NCI-H2171 (cell line): ENCODE results near the gene TMEM183A.
"Not testable (repeated sequence)": the region's sequence is repeated elsewhere in the genome, so short reads cannot be mapped to it uniquely, and the experiment has no call there.

Source experiments
- DNase-seq: peaks from one replicate; lab custom pipeline; 2025; lab: John Stamatoyannopoulos, UW

Gene TMEM183A

DNA sequence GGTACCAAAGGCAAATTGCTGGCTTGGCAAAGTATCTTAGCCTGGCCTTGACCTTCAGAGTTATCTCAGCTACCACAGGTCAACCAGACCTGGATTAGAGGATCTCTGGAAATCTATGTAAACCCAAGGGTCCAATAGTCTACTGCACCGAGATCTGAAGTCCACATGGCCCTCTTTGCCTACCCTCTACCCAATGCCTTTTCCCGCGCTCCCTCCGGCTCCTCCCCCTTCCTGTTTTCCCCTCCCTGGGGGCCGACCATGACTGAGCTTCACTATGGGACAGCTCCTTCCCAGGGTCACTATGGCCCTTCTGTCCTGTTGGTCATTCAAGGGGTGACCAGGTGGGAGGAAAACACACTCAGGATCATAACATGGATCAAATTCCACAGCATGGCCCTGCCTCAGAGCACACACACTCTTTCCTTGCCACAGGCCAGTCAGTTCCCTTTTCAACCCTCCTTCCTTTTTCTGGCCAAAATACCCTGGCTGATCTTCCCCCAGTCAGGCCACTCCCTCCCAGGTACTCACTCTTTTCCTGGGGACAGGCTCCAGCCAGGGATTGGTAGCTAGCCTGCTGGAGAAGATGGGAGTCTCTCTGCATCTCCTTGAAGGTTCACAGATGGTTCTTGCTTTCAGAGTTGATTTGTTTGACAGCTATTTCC is 19.1 kb upstream of the TMEM183A start:
- DNase-seq = no peak

DNA sequence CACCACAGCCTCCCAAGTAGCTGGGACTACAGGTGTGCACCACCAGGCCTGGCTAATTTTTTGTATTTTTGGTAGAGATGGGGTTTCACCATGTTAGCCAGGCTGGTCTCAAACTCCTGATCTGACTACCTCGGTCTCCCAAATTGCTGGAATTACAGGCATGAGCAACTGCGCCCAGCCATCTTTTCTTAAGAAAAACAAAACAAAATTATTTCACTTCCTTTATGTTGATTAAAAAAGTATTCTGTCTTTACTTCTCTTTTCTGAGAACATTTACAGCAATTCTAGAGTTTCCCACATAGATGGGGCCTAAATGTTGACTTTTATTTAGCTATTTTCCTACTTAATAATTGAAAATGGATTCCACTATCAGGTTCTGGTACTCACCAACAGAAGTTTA is 17.3 kb upstream of the TMEM183A start:
- DNase-seq = no peak

DNA sequence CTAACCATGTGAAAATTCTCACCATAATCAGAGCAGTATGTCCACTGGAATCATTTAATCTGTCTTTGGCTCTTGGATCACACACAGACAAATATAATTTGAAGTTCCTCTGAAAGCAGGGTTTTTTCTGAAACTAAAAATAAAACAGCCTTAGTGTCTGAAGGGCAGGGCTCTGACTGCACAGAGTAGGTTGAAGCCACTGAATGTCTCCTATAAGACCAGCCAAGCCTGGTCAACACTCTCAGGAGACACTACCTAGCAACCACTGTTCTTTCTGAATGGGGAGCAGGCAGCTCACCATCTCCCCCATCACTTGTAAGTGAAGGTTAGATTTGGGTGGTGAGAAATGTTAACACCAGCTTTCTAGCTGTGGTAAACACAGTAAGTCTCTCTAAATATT is 16.1 kb upstream of the TMEM183A start:
- DNase-seq = no peak

DNA sequence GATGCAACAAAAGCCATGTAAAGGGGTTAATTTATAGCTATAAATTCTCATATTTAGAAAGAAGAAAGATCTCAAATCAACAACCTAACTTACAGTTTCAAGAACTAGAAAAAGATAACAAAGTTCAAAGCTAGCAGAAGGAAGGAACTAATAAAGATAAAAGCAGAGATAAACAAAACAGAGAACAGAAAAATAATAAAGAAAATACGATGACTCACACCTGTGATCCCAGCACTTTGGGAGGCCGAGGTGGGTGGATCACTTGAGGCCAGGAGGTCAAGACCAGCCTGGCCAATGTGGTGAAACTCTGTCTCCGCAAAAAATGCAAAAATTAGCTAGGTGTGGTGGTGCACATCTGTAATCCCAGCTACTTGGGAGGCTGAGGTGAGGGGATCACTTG is 12.4 kb upstream of the TMEM183A start:
- no peak for DNase-seq

DNA sequence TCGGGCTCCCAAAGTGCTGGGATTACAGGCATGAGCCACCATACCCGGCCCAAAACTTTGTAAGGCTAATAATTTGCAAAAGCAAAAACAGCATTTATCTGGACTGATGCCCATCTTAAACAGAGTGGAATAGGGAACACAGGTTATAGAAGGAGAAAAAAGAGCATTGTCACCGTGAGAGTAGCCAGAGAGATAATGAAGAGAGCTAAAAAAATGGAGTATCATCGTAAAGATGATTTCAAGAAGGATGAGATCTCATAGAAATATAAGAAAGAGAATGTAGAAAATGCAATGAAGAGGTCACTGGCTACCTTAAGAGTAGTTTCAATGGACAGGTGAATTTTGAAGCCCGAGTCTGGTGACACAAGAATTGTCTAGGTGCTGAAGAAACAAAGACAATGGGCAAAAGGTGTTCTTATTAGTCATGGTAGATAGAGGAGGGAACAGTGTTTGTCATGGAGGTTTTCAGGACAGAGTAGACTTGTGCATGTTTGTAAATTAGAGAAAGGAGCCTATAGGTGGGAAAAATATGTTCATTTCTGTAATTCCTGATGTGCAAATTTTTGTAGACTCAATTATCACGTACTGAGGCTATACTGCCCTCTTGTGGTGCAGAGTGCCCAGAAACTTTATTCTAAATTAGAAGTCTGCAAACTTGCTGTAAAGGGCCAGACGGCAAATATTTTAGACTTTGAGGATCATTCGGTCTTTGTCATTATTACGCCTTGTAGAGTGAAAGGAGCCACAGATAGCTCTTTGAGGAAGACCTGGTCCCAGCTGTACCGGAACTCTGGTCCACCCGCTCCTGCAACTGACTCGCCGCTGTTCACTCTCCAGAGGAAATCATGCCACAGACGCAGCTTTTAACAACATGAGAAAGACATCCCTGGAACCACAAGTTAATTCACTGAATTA is 8.1 kb upstream of the TMEM183A start:
- peak; percentile 36 for DNase-seq

DNA sequence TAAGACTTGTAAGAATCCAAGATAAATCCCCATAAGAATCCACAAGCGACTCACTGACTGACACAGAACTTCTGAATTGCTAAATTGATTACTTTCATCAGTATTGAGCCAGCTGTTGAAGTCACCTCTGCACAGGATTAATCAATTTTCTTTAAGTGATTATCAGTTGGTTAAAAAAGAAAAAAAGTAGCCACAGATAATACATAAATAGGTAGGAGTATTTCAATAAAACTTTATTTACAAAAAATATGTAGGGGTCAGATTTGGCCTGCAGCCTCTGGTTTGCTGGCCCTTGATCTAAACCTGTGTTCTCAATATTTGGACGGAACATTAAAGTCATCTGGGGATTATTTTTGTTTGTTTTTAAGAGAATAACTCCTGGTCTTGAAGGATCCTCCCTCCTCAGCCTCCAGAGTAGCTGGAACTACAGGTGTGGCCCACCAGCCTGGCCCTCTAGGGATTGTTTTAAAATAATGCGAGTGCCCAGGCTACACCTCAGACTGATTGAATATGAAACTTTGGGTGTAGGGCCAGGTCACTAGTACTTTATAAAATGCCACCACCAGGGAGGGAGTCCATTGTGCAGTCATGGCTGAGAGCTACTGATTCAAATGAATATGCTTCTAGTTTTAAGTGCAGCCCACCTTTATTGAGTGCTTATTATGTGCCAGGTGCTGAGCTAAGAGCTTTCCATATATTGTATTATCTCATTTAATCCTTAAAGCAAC is 6.8 kb upstream of the TMEM183A start:
- DNase-seq = no peak

DNA sequence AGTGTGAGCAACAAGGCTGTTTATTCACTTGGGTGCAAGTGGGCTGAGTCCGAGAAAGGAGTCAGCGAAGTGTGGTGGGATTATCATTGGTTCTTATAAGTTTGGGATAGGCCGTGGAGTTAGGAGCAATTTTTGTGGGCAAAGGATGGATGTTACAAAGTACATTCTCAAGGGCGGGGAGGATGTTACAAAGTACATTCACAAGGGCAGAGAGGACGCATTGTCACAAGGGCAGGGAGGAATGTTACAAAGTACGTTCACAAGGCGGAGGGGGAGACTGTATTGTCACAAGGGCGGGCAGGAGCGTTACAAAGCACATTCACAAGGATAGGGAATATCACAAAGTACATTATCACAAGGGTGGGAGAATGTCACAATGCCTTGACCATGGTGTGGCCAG is 5.2 kb upstream of the TMEM183A start:
- no peak for DNase-seq

DNA sequence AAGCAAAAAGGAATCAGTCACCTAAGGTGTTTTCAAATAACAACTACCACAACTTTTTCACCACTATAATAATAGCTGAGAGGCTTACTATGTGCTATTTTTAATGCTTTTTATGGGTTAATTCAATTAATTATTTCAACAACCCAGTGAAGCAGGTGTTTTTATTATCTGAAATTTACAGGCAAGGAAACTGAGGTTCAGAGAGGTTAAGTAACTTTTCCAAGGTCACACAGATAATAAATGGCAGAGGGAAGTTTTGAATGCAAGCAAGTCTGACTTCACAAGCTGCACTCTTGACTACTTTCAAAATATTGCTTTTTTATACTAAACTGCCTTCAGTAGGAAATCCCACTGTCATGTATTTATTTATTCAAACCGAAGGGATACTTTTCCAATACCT is 4.2 kb upstream of the TMEM183A start:
- DNase-seq = no peak

DNA sequence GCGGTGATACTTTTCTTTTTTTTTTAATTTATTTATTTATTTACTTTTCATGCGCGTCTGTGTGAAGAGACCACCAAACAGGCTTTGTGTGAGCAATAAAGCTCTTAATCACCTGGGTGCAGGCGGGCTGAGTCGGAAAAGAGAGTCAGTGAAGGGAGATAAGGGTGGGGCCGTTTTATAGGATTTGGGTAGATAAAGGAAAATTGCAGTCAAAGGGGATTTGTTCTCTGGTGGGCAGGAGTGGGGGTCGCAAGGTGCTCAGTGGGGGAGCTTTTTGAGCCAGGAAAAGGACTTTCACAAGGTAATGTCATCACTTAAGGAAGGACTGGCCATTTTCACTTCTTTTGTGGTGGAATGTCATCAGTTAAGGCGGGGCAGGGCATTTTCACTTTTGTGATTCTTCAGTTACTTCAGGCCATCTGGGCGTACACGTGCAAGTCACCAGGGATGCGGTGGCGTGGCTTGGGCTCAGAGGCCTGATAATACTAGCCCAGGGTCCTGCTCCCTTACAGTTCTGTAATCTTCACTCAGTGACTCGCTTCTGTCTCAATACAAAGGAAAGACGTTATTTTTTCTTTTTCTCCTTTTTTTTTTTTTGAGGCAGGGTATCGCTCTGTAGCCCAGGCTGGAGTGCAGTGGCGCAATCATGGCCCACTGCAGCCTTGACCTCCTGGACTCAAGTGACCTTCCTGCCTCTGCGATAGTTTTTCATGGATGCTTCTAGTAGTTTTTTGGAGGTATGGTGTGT is 1.6 kb upstream of the TMEM183A start:
- not testable (repeated sequence) for DNase-seq

DNA sequence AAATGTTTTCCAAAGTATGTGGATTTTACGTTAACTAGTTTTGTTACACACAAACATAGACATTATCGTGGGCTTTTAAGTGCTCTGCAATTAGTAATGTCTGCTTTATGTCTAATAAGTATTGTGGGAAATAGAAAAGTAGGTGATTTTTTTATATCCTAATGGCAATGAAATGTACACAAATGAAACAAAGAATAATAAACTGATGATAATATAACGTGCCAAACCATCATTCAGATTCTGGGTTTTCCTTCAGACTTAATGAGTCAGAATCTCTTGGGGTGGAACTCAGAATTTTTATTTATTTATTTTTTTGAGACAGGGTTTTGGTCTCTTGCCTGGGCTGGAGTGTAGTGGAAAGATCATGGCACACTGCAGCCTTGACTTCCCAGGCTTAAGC is 2.0 kb downstream of the TMEM183A start:
- no peak for DNase-seq

DNA sequence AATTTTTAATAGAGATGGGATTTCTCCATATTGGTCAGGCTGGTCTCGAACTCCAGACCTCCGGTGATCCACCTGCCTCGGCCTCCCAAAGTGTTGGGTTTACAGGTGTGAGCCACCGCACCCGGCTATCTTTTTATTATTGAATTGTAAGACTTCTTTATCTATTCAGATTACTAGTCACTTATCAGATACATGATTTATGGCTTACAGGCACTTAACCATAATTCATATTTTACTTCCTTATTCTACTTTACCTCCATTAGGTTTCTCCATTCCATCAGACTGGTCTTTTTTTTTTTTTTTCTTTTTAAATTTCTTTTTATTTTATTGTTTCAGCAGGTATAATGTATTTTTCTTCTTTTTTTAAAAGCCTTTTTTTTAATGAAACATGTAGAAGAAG is 4.4 kb downstream of the TMEM183A start:
- DNase-seq = no peak

DNA sequence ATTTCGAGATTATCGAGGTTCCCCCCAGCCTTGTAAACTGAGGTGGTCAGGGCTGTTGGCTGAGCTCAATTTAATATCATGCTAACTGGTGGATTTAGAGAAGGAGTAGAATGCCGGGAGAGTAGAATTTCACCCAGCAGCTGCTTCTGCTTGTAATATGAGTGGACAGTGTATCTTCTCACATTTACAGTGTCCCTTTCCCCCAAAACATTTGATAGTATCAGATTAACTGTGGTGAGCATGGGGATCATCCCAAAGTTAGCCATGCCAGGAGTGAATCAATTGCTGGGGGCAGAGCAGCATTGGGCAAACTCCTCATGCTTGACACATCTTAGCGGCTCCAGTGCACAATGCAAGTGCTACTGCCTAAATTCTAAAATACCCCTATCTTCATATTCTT is 9.9 kb downstream of the TMEM183A start:
- DNase-seq = no peak

DNA sequence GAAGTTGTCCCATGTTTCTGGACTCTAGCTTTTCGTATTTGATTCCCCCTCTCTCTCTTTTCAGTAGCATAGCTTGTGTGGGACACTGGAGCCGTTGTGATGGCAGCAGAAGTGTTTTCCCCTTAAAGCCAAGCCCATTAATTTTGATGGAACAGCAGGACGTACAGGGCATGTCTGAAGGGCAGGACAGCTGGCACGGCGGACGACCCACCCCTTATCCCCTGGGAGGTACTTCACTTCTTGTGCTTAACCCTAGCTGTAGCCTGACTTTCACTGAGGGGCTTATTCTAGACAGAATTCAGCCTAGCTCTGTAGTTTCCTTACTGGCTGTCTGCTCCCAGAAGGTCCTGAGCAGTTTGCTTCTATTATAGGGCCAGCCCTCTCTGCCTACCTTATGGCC is 10.5 kb downstream of the TMEM183A start:
- DNase-seq = no peak

DNA sequence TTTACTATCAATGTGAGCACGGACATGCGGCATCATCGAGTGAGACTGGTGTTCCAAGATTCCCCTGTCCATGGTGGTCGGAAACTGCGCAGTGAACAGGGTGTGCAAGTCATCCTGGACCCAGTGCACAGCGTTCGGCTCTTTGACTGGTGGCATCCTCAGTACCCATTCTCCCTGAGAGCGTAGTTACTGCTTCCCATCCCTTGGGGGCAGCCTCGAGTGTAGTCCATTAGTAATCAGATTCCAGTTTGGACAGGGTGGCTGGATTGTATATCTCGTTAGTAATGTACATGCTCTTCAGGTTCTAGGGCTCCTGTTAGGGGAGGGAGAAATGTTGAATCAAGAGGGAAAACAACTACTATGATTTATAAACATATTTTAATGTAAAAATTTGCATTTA is 15.7 kb downstream of the TMEM183A start:
- not testable (repeated sequence) for DNase-seq

DNA sequence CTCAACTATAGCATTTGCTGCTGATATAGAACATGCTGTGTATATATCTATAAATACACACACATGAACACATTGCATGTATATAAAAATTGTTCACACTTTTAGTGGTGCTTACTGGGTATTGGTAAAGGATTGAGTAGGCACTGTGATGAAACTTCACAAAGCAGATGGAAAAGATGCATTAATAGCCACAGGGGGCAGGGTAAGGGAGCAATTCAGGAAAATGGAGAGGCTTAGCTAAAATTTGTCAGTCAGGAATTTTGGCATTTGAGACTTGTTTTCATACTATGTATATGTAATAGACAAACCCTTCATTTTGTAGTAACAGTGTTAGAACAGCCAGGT is 18.5 kb downstream of the TMEM183A start:
- DNase-seq = no peak

DNA sequence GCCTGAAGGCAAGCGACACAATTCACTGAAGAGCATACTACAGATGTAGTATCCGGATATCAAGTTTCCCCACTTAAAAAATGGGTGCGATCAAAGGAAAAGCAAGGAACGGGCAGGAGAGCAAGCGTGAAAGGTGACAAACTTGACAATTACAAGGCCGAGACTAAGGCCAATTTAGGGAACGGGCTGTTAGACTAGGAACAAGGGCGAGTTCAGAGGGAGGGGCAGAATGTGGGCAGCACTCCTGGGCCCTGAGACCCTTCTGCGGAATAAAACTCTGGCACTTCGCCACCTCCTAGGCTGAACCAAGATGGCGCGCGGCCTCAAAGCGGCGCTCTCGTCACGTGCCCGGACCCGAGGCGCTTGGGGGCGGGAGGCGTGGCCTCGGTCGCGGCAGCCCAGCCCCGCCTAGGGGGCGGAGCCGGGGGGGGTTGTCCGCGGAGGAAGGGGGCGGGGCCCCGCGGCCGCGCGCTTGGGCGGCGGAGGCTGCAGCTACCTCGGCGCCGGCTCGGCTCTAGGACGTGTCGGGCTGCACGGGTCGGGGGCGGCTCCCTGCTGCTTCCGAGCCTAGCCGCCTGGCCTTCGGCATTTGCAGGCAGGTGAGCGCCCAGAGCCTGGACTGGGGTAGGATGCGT is 19.0 kb downstream of the TMEM183A start, which contains the start of gene PPFIA4:
PPFIA4 (plus strand) TSS at position 461 of the 635 bp plus-strand sequence. CDS start 12,518 bp downstream, outside the sequence.
- DNase-seq = peak; percentile 97

DNA sequence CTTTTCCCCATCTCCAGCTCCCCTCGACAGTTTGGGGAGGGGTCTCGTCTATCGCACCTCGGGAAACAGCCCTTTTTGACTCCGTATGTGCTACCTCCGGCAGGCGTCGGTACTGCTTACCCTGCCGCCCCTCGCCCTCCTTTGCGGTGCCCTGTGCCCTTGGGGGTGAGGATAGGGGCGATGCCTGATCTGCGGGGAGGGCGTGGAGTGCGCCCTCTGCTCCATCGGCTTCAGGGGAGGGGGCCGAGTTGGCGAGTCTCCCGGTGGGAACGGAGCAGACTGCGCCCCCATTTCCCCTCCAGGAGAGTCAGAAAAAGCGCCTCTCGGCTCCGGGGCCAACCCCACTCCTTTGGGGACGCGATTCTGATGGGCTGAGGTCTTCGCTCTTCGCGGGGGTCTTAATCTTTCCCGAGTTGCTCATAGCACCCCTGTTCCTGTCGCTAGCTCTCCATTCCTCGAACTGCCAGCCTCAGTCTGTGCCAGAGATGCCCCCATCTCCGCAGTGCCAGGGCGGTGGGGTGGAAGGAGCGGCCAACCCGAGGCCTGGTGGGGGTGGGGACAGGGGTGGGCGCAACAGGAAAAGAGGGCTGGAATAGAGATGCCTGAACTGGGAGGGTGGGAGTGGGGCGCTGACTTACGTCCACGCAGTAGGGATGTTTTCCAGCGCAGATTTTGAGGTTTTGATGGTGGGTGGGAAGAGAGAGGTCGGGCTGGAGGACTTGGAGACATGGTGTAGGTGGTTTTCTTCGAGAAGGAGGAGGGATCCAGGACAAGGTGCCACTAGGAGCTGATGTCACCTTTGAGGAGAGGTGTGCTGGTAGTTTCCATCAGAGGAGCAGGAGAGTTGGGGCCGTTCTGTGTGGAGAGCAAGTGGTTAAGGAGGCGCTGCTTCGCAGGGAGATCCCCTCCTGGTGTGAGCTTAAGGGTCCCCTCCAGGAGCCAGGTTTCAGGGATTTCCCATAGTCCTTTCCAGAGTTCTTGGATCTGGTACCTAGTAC is 19.8 kb downstream of the TMEM183A start:
- no peak for DNase-seq

DNA sequence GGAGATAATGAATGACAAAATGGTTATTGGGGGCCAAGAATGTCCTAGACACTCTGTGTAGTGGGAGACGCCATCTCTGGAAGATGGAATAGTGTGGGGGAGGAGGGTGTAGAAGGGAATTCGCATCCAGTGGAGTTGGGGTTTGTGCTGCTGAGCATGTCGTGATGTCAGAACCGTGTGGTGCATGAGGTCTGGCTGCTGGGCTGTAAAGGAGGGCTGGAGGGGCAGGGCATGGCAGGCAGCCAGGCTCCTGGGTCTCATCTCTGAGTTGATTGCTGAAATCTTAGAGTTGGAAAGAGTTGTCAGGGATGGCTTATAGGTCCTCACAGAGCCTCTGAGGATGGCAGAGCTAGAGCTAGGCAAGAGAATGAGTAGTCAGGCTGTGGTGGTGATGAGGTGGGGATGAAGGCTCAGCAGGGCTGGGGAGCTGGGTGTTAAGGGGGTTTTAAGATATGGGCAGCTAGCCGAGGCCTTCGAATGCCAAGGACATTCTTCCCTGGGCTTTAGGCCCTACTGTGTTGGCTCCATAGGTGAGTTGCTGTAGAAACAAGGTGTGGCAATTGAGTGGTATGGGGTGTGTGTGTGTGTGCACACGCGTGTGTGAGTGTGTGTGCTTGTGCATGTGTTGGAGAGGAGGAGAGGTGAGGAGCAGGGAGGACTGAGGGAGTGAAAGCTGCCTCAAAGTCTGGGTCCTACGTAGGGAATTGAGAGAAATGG is 21.1 kb downstream of the TMEM183A start:
- no peak for DNase-seq

DNA sequence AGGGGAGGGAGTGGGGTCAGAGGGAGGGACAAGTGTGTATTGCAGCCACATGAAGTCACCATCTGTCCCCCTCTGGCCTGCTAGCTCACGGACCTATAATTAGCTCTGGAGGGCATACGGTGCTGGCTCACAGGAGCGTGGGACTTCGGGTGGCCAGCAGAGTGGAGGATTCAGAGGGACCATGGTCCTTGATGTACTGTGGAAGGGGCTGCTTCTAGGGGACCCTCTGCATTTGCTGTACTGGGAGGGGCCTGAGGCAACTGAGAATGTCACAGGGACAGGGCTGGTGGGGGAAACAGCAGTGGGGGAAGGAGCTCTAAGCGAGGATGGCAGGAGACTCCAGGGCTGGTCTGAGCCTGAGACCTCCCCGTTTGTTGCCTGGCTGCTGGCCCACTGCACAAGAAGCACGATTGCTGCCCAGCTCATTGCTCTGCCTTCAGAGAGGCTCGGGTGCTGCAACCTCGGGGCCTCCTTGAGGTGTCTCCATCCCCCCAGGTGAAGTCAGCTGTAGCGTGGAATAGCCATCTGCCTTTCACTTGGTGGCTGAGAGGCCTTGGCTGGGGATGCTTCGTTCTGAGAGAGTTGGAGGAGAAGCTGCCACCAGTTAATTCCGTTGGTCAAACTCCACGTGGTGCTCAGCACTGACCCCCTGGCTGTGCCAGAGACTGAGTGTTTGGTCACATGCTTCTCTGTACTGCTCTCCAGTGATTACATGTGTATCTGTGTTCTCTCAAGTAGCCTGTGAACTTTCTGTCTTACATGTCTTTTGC is 21.8 kb downstream of the TMEM183A start:
- DNase-seq = no peak
